Measurements from ENCODE around the gene CSTA. TPM values are rescaled to one million over a fixed set of nuclear protein-coding genes. Genes with fewer than 3 reads are reported as not detected.
A peak's percentile ranks its signal among the peaks of the same experiment; 100 is the strongest.

The CSTA gene
- total and polyA plus RNA-seq, 2 of the 8 experiments (the other 6 are each of a cell fraction or from before 2014, with no cell fraction given), result not detected

- no peaks in the 10 kb centered on the region for H3K9me3 ChIP-seq (ENCODE audit: insufficient read depth in 2 of 2, low read depth in 1 of 2, low read length in 1 of 2)
- 86% methylated on average over 4 of the region's 4 CpGs; no CpG with 5 or more reads in 1 of the 2 experiments for WGBS, 2 experiments (ENCODE audit: extremely low coverage in 1 of 2, insufficient coverage in 1 of 2, insufficient read length in 1 of 2, insufficient replicate concordance in 2 of 2, low coverage in 1 of 2, low lambda C conversion rate in 2 of 2, missing lambda C conversion rate in 1 of 2)
These were observed 31.4 kb downstream of the CSTA start for GRCh38 chr3:122356402-122356801.

More at GRCh38 chr3:122356402-122356801, 31.4 kb downstream of the CSTA start:
- Histone ChIP-seq H2AK5ac (ENCODE audit: low read depth, low read length) (no peak overlapping the region), H3K4me2 (ENCODE audit: insufficient read depth in 1 of 2, low read depth in 2 of 2, low read length in 2 of 2) (no peak overlapping the region), H4K5ac (ENCODE audit: insufficient read length, low read depth, low read length) (no peak overlapping the region), H3K4me1 (replicated peaks in 1 of 4; ENCODE audit: control insufficient read depth in 3 of 4, insufficient read depth in 4 of 4, low read length in 3 of 4) (no peaks in the 10 kb centered on the region), H3K14ac (ENCODE audit: insufficient read length) (no peak overlapping the region), H3K79me2 (ENCODE audit: control insufficient read depth in 1 of 2, insufficient read depth in 2 of 2, low read length in 2 of 2) (no peaks in the 10 kb centered on the region), H3K56ac (replicated peaks; ENCODE audit: insufficient read length, low read depth, low read length) (no peak overlapping the region), H4K91ac (replicated peaks; ENCODE audit: insufficient read length, low read length) (no peak overlapping the region), H2BK20ac (ENCODE audit: low read length) (no peak overlapping the region), H3K4me3 (ENCODE audit: extremely low read depth in 1 of 4, insufficient read depth in 2 of 4, low read depth in 3 of 4, low read length in 4 of 4) (no peak overlapping the region), H3K36me3 (ENCODE audit: control insufficient read depth in 2 of 4, insufficient read depth in 4 of 4, low read length in 3 of 4) (peaks cover 0 to 16% (median 9%) of the 10 kb centered on the region in 4 experiments; a peak in 5 of 8 replicates), H3K23ac (ENCODE audit: insufficient read length) (no peak overlapping the region), H4K8ac (ENCODE audit: extremely low read depth, insufficient read depth, low read length) (no peak overlapping the region), H2BK120ac (replicated peaks; ENCODE audit: low read depth, low read length) (no peak overlapping the region), H3K4ac (replicated peaks; ENCODE audit: insufficient read length, low read depth, low read length) (no peak overlapping the region), H2BK15ac (ENCODE audit: low read length) (no peak overlapping the region), H2BK12ac (ENCODE audit: low read depth, low read length) (no peak overlapping the region), H3K23me2 (ENCODE audit: low read depth, low read length) (no peaks in the 10 kb centered on the region), H2BK5ac (ENCODE audit: low read depth, low read length) (no peak overlapping the region), H3K79me1 (ENCODE audit: low read depth, low read length) (no peaks in the 10 kb centered on the region), H4K20me1 (replicated peaks in 1 of 2; ENCODE audit: control insufficient read depth in 1 of 2, insufficient read depth in 2 of 2, low read length in 2 of 2) (peaks cover 0 to 2% of the 10 kb centered on the region in 2 experiments), H3K9ac (replicated peaks in 1 of 4; ENCODE audit: extremely low read depth in 1 of 4, low read depth in 3 of 4, low read length in 3 of 4) (no peak overlapping the region), H2AFZ (ENCODE audit: low read length) (no peak overlapping the region), H3K27ac (ENCODE audit: low read depth, low read length) (no peak overlapping the region), H3K18ac (ENCODE audit: extremely low read depth, low read length) (no peak overlapping the region), H3K27me3 (replicated peaks in 1 of 4; ENCODE audit: control insufficient read depth in 3 of 4, extremely low read depth in 1 of 4, insufficient read depth in 3 of 4, low read length in 3 of 4) (no peaks in the 10 kb centered on the region)
- no peak for TF ChIP-seq CEBPB (IDR thresholded peaks at IDR 0.05; ENCODE audit: low read depth, low read length)
- peak; percentile 48 to 63 (median 53) for TF ChIP-seq CTCF (IDR thresholded peaks at IDR 0.05; ENCODE audit: control extremely low read depth in 1 of 3, insufficient read depth in 1 of 3, low read depth in 1 of 3, low read length in 3 of 3)
- peak; percentile 91 for TF ChIP-seq YY1 (IDR thresholded peaks at IDR 0.05; ENCODE audit: low read depth, low read length)
- peak; percentile 81 to 84 for TF ChIP-seq RAD21 (IDR thresholded peaks at IDR 0.05 in 1 of 2, conservative IDR thresholded peaks at IDR 0.05 in 1 of 2; ENCODE audit: low read depth in 2 of 2, low read length in 2 of 2)
- no peak for TF ChIP-seq CTBP2 (IDR thresholded peaks at IDR 0.05; ENCODE audit: borderline replicate concordance, insufficient read depth, insufficient read length, low read length)
- no peak for TF ChIP-seq MAFK (IDR thresholded peaks at IDR 0.05; ENCODE audit: low read depth, low read length)
- ChIA-PET CTCF (ENCODE audit: partially characterized antibody) (interaction anchor here (0.9 to 5.2 kb wide), 10 partner anchors 10 to 262 kb away, joined by 3 to 35 read pairs (median 3); partner anchors contain the start of gene MIX23), POLR2A (ENCODE audit: partially characterized antibody) (interaction anchor here (1.4 kb wide), 1 partner anchor 27 kb away, joined by 4 read pairs; the partner anchor contains the start of gene MIX23)
- DNase-seq (ENCODE audit: low read depth in 1 of 2, low spot score in 2 of 2) (peak; percentile 25 to 56), FAIRE-seq (no peak)

Measured in H1 (cell line).